Right hindlimb (tissue), 1 donor: ENCODE measurements around the gene BNIP5.

Experiments used
- DNase-seq: peaks from one replicate; pipeline ENCODE4 v3.0.0-alpha.2; 2018

BNIP5 gene

DNA sequence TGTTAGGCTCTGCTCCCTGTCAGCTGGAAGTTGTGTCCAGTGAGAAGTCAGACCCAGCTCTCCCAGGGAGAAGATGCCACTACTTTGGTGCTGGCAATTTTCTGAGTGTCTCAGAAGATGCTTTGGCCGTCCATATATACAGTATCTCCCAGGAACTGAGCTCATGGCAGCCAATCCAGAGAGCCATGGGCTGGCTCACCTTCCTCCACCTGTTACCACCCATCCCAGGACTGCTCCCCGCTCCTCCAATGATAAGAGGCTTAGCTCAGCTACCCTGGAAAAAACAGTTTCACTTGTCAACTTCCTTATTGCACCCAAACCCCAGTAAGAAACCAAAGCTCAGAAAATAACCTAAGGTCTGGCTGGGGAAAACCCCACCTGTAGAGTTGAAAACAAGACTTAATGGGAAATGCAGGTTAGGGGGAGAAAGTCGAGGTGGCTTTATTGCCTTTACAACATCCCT, at the start of gene BNIP5:
BNIP5 (minus strand) TSS at position 110 of the 463 bp plus-strand sequence. CDS start 6,198 bp downstream, outside the sequence.
- DNase-seq, result no peak

DNA sequence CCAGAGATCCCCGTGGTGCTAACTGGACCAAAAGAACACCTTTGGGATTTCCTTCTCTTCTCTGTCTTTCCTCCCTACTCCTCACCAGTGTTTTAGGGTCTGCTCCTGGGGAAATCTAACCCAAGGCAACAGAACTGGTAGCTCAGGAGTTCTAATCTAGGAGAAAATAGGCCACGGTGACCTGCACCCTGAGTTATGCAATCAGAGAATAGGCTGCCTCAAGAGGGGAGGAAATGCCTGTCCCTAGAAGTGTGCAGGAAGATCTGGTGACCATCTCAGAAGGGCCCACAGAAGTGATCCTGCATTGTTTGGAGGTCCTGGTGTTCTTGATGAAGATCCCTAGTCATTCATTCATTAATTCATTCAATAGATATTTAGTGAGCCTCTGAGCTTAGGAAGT, 47.4 kb upstream of the BNIP5 start:
- DNase-seq, result no peak

DNA sequence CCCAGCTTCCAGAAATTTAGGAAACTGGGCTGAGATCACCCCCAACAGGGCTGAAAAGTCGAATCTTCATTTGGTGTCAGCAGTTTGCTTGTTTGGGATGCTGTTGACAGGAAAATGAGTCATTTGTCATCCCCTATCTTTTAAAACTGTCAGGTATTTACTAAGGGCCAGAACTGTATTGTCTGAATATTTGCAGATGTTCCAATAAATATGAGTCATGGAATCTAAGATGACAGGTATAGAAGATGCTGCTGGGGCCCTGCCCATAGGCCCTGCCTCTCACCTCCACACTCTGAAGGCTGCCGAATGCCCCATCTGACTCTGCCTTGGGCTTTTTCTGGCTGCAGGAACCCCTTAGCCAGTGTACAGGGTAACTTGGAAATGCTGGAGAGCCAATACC, 46.9 kb upstream of the BNIP5 start:
- DNase-seq, result no peak

- no peak for DNase-seq
These were observed 46.3 kb upstream of the BNIP5 start for GRCh38 chr6:36382976-36383375.

- DNase-seq, result no peak
These were observed 45.1 kb upstream of the BNIP5 start for GRCh38 chr6:36381502-36382389.

GRCh38 chr6:36380166-36380565, 43.5 kb upstream of the BNIP5 start:
- no peak for DNase-seq

DNA sequence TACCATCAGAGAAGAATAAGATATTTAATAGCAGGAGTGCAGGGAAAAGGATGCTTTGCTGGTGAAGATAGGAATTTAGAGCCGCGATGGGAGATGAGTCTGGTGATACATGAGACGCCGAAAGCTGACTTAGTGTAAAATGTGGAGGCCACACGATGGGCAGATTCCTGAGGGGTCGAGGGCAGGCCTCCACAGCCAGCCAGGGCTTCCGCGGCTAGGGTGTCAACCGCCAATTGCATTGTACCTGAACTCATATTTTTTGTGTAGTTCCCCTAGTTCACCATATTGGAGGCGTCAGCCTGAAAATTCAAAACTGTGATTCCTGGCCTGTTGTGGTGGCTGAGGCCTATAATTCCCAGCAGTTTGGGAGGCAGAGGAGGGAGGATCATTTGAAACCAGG, 42.2 kb upstream of the BNIP5 start:
- DNase-seq, result no peak

DNA sequence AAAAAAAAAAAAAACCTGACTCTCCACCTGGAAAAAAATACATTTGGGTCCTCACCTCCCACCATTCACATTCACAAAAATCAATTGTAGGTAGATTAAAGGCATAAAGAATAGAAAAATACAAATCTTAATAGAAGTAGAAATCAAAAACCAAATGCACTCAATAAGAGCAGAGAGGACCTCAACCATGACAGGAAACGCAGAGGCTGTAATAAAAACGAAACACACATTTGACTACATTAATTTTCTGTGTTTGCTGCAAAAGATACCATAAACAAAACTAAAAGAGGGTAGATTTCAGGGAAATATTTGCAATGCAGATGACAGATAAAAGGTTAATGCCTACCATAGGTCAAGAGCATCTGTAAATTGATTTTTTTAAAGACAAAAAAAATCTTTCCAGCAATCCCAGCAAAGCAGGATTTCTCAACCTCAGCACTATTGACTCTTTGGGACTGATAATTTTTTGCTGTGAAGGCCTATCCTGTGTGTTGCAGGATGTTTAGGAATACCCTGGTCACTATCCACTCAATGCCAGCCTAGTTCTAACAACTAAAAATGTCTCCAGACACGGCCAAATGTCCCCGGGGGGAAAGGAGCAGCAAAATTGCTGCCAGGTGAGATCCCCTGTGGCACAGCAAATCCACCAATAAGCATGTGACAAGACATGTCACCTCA, 41.7 kb upstream of the BNIP5 start:
- no peak for DNase-seq

- DNase-seq, result no peak
These were observed 40.9 kb upstream of the BNIP5 start for GRCh38 chr6:36377594-36377993.

- no peak for DNase-seq
These were observed 40.1 kb upstream of the BNIP5 start for GRCh38 chr6:36376742-36377141.

GRCh38 chr6:36376183-36376582, 39.5 kb upstream of the BNIP5 start:
- no peak for DNase-seq

- DNase-seq, result no peak
These were observed 39.0 kb upstream of the BNIP5 start for GRCh38 chr6:36375644-36376155.

GRCh38 chr6:36374972-36375371, 38.3 kb upstream of the BNIP5 start:
- DNase-seq, result no peak

GRCh38 chr6:36374194-36374593, 37.5 kb upstream of the BNIP5 start:
- no peak for DNase-seq

GRCh38 chr6:36373368-36374019, 36.8 kb upstream of the BNIP5 start:
- no peak for DNase-seq

DNA sequence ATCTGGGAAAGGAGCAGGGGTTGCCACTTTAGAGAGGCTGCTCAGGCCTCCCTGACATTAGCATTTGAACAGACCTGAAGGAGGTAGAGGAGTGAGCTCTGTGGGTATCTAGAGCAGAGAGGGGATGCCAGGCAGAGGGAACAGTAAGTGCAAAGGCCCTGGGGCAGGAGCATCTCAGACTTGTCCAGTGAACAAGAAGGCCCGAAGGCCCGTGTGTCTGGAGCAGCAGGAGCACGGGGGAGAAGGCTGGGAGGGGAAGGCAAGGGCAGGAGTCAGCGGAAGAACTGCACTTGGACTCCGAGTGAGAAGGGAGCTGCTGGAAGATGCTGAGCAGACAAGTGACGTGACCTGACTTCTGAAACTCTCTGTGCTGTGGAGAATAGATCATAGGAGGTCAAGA, 35.4 kb upstream of the BNIP5 start:
- no peak for DNase-seq

DNA sequence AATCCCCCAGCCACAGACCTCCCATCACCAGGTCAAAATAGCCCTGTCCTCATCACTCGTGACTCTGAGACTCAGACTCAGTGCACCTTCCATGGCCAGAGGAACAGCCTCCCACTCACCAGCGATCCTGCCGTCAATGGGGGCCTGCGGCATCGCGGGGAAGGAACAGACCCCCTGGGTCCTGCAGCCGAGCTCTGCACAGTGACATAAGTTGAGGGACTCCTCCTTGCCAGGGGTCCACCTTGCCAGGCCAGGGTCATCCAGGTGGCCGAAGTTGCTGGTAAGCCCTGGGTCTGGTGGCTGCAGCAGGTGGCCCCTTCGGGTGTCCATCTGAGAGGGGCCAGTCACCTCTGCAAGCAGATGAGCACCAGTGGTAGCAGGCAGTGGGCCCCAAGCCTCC, 34.5 kb upstream of the BNIP5 start:
- DNase-seq, result no peak

DNA sequence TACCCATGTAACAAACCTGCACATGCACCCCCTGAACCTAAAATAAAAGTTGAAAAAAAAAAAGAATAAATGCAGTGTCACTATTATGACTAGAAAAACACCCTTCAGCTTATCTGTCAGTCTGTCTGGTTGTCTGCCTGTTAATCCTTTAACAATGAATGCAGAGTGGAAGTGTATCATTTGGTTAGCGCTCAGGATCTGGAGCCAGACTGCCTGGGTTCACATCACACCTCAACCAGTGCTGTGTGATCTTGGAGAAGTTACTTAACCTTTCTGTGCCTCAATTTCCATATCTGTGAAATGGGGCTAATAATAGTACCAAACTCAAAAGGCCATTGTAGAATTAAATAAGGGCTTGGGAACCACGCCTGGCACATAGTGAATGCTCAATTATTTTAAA, 34.0 kb upstream of the BNIP5 start:
- no peak for DNase-seq

- DNase-seq, result peak; percentile 48
These were observed 32.5 kb upstream of the BNIP5 start for GRCh38 chr6:36368921-36369865.

DNA sequence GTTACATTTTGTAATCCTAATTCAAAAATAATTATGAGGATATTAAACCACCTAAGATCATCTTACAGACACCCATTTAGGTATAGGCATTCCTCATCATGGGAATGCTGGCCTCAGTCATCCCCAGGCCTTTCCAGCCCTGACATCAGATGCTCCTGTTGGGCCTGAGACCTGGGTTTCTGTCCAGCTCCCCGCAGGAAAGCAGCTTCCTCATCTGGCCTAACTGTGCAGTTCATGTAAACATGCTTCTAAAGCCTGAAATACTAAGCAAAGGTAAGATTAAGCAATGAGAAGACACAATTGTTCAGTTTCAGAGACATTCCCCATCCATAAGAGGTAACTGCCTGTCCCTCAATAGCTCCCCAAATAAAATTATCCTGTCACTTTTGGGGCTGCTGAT, 31.7 kb upstream of the BNIP5 start:
- DNase-seq, result no peak

DNA sequence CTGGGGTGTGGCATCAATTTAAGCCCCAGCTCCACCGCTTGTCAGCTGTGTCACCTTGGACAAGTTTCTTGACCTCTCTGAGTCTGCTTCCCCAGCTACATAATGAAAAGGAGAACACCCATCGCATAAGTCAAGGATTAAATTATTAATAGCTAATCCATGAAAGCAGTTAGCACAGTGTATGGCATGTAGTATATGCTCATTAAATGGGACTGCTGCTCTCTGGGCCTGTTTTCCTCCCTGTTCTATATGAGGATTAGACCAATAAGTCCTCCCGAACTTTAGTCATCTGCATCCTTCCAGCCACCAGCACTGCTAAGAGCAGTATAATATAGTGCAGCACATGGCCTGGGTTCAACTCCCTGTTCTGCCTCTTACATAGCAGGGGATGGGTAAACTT, 31.1 kb upstream of the BNIP5 start:
- DNase-seq, result no peak
